DOHH2 (cell line): ENCODE results near the gene CST1.

Experiments
- EZH2phosphoT487 ChIP-seq: fragments of 200-600 bp; sonication (generic); IDR thresholded peaks from 2 replicates; pipeline ENCODE4 v1.6.1; 2017; ENCODE audit warnings: borderline replicate concordance, mild to moderate bottlenecking, antibody characterized with exemption, low read length, moderate library complexity, mixed read lengths
- TF ChIP-seq, protein P1 (sequence below): fragments of 200-600 bp; sonication (generic); IDR thresholded peaks from one replicate; pipeline ENCODE4 v1.5.1; 2014; ENCODE audit warnings: antibody characterized with exemption, mild to moderate bottlenecking, low read depth, low read length; ENCODE audit not compliant: poor library complexity, severe bottlenecking

DNA sequence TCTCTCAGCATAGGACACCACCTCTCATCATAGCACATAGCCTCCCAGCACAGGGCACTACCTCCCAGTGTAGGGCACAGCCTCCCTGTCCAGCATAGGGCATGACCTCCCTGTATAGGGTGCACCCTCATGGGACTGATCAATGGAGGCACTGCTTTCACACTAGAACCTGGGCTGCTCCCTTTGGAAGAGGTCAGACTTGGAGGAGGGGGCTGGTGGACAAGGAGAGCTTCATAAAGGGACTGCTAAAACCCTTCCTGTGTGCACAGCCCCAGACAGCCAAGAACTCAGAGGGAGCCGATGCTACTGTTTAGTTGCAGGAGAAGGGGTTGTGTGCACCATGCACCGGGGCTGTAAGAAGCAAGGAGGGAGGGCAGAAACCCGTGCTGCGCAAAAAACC, 40.0 kb downstream of the CST1 start:
- TF ChIP-seq, protein P1, sequence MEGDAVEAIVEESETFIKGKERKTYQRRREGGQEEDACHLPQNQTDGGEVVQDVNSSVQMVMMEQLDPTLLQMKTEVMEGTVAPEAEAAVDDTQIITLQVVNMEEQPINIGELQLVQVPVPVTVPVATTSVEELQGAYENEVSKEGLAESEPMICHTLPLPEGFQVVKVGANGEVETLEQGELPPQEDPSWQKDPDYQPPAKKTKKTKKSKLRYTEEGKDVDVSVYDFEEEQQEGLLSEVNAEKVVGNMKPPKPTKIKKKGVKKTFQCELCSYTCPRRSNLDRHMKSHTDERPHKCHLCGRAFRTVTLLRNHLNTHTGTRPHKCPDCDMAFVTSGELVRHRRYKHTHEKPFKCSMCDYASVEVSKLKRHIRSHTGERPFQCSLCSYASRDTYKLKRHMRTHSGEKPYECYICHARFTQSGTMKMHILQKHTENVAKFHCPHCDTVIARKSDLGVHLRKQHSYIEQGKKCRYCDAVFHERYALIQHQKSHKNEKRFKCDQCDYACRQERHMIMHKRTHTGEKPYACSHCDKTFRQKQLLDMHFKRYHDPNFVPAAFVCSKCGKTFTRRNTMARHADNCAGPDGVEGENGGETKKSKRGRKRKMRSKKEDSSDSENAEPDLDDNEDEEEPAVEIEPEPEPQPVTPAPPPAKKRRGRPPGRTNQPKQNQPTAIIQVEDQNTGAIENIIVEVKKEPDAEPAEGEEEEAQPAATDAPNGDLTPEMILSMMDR, result no peak
- no peak for TF ChIP-seq EZH2phosphoT487
